Activated T-helper 1 cell treated with anti-CD3 and anti-CD28 coated beads, Interleukin-12 subunit alpha, Interleukin-12 subunit beta, Interleukin-2, Interleukin-4 antibody, amounts not matched to agents 30 ng/mL and 10 ng/mL and 1 ng/mL, durations not matched to agents 14 hours and 24 hours and 36 hours (primary cell): Measurements from ENCODE around the gene MEGF9. TPM values are rescaled to one million over a fixed set of nuclear protein-coding genes. Genes with fewer than 3 reads are reported as not detected.

Experiments used
- DNase-seq: peaks from one replicate; pipeline ENCODE4 v3.0.0; 2021; ENCODE audit warnings: low spot score
- H3K27ac Mint-ChIP-seq: one replicate; pipeline ENCODE4 v1.8.0; 2021; ENCODE audit warnings: mild to moderate bottlenecking, mixed read lengths
- H3K27me3 Mint-ChIP-seq: one replicate; pipeline ENCODE4 v1.8.0; 2022; ENCODE audit warnings: mild to moderate bottlenecking, moderate library complexity, mixed read lengths; ENCODE audit not compliant: insufficient read depth
- H3K36me3 Mint-ChIP-seq: one replicate; pipeline ENCODE4 v1.8.0; 2021; ENCODE audit warnings: low read depth, mixed read lengths
- H3K4me1 Mint-ChIP-seq: one replicate; pipeline ENCODE4 v1.8.0; 2021; ENCODE audit warnings: low read depth, mixed read lengths
- H3K4me3 Mint-ChIP-seq: one replicate; pipeline ENCODE4 v1.8.0; 2021; ENCODE audit warnings: mild to moderate bottlenecking, moderate library complexity, mixed read lengths
- H3K9me3 Mint-ChIP-seq: one replicate; pipeline ENCODE4 v1.8.0; 2021; ENCODE audit warnings: mixed read lengths
- intact Hi-C: fragments of 100-400 bp; cut with micrococcal nuclease; formaldehyde crosslinking; loops from one replicate; pipeline ENCODE4 v1.15.1; 2024
- total RNA-seq: library from RNA; stranded (reverse); gene quantifications from 2 replicates; pipeline ENCODE4 v1.2.3, GENCODE V29; 2022

The MEGF9 gene
- total RNA-seq, 1 donor from 2014 or later = 5.4 TPM

GRCh38 chr9:120710110-120710981 is 3.9 kb downstream of the MEGF9 start:
- intact Hi-C loops = loop anchor here (5.0 kb wide), 1 partner anchor 662 kb away; the partner anchor contains the start of gene STOM
- Mint-ChIP-seq H3K27me3 (no peaks in the 10 kb centered on the region), H3K27ac (peak overlapping the region; percentile 23), H3K36me3 (peaks cover 1% of the 10 kb centered on the region), H3K4me1 (peaks cover 41% of the 10 kb centered on the region), H3K4me3 (peak overlapping the region; percentile 72), H3K9me3 (no peaks in the 10 kb centered on the region)
- peak; percentile 27 for DNase-seq

DNA sequence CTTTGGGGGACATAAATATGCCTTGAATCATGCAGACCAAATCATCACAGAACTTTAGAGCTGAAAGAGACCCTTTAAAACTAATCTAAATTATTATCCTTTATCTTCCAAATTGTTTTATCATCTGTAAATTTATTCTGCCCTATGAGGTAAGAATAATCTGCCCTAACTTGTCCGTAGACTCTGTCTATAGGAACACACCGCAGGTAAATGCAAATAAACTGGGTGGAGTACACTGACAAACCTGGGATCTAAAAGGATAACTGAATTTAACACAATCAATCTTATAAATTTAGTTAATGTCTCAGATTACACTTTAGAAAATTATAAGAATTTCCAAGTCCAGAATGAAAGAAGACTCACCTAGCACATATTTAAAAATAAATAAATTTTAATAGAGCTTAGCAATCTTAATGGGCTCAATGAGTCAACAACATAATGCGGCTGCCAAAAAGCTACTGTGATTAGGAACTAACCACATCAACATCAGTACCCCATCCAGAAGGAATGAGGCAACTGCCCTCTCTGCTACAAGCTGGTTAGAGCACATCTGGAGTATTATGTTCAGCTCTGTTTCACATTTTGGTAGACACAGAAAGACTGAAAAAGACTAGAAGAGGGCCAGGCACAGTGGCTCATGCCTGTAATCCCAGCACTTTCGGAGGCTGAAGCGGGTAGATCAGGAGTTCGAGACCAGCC is 5.6 kb downstream of the MEGF9 start:
- Mint-ChIP-seq H3K27ac (no peak overlapping the region), H3K36me3 (peaks cover 4% of the 10 kb centered on the region), H3K4me3 (peak overlapping the region; percentile 45), H3K9me3 (no peaks in the 10 kb centered on the region), H3K4me1 (peaks cover 36% of the 10 kb centered on the region), H3K27me3 (no peaks in the 10 kb centered on the region)
- DNase-seq = no peak
- intact Hi-C loops = no loop called here

DNA sequence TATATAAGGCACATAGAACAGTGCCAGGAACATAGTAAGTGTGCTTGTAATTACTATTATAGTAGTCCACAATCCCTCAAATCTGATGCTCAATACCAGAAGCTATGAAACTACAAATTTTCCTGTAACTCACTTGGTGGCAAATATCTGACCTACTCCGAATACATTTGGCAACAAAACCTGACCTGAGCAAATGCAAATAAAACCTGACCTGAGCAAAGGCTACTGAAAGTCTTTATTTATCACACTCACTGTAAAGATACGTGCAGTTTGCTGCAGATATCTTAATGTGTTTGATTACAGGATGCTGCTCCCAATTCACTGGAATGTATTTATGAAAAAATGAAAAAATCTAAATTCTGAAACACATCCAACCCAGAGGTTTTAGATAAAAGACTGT is 7.1 kb downstream of the MEGF9 start:
- H3K27ac Mint-ChIP-seq = no peak overlapping the region
- no peak overlapping the region for H3K4me3 Mint-ChIP-seq

GRCh38 chr9:120705174-120705573 is 9.1 kb downstream of the MEGF9 start:
- H3K9me3 Mint-ChIP-seq = no peaks in the 10 kb centered on the region
- H3K27me3 Mint-ChIP-seq = no peaks in the 10 kb centered on the region
- H3K27ac Mint-ChIP-seq = no peak overlapping the region
- H3K4me1 Mint-ChIP-seq = peaks cover 3% of the 10 kb centered on the region
- no peak for DNase-seq
- intact Hi-C loops = no loop called here
- H3K4me3 Mint-ChIP-seq = no peak overlapping the region
- H3K36me3 Mint-ChIP-seq = peaks cover 4% of the 10 kb centered on the region

More for the DNA sequence above, 7.1 kb downstream of the MEGF9 start:
- H3K9me3 Mint-ChIP-seq = no peaks in the 10 kb centered on the region
- intact Hi-C loops = no loop called here
- DNase-seq = no peak
- peaks cover 4% of the 10 kb centered on the region for H3K36me3 Mint-ChIP-seq
- peaks cover 22% of the 10 kb centered on the region for H3K4me1 Mint-ChIP-seq
- no peaks in the 10 kb centered on the region for H3K27me3 Mint-ChIP-seq

- H3K4me1 Mint-ChIP-seq = no peaks in the 10 kb centered on the region
- no peak overlapping the region for H3K27ac Mint-ChIP-seq
- H3K9me3 Mint-ChIP-seq = no peaks in the 10 kb centered on the region
- H3K27me3 Mint-ChIP-seq = no peaks in the 10 kb centered on the region
- H3K36me3 Mint-ChIP-seq = peaks cover 3% of the 10 kb centered on the region
- no peak for DNase-seq
- H3K4me3 Mint-ChIP-seq = no peak overlapping the region
- intact Hi-C loops = no loop called here
Measured at GRCh38 chr9:120702075-120702474, 12.2 kb downstream of the MEGF9 start.

- intact Hi-C loops = no loop called here
- no peaks in the 10 kb centered on the region for H3K9me3 Mint-ChIP-seq
- no peak overlapping the region for H3K4me3 Mint-ChIP-seq
- peaks cover 4% of the 10 kb centered on the region for H3K36me3 Mint-ChIP-seq
- no peak overlapping the region for H3K27ac Mint-ChIP-seq
- peaks cover 5% of the 10 kb centered on the region for H3K4me1 Mint-ChIP-seq
- no peak for DNase-seq
- no peaks in the 10 kb centered on the region for H3K27me3 Mint-ChIP-seq
Measured at GRCh38 chr9:120701248-120701647, 13.0 kb downstream of the MEGF9 start.

DNA sequence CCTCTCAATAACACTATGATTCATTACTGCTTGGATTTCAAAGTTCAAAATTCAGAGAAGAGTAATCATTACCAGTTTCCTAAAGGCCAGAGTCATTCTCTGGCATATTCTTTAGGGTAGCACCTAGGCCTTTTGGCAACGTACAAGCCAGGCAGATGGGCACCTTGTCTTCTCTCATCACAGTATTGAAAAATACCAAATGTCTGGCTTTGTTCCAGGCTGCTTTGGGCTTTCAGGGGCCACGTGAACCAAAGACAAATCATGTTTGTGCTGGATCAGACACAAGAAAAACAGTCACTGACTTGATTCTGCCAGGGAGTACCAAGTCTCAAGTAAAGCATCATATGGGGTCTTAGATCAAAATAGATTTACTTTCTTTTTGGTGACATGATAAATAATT is 15.5 kb downstream of the MEGF9 start:
- Mint-ChIP-seq H3K36me3 (peaks cover 1% of the 10 kb centered on the region), H3K9me3 (no peaks in the 10 kb centered on the region), H3K4me1 (peaks cover 19% of the 10 kb centered on the region), H3K27ac (no peak overlapping the region), H3K4me3 (no peak overlapping the region), H3K27me3 (no peaks in the 10 kb centered on the region)
- no peak for DNase-seq
- intact Hi-C loops = loop anchor here (5.0 kb wide), 1 partner anchor 81 kb away; no protein-coding TSS in a partner anchor

- intact Hi-C loops = loop anchor here (5.0 kb wide), 1 partner anchor 80 kb away; no protein-coding TSS in a partner anchor
- Mint-ChIP-seq H3K27me3 (no peaks in the 10 kb centered on the region), H3K4me1 (peaks cover 32% of the 10 kb centered on the region), H3K27ac (peak overlapping the region; percentile 11), H3K36me3 (peaks cover 1% of the 10 kb centered on the region), H3K4me3 (no peak overlapping the region), H3K9me3 (no peaks in the 10 kb centered on the region)
- DNase-seq = no peak
Measured at GRCh38 chr9:120697448-120697847, 16.8 kb downstream of the MEGF9 start.

DNA sequence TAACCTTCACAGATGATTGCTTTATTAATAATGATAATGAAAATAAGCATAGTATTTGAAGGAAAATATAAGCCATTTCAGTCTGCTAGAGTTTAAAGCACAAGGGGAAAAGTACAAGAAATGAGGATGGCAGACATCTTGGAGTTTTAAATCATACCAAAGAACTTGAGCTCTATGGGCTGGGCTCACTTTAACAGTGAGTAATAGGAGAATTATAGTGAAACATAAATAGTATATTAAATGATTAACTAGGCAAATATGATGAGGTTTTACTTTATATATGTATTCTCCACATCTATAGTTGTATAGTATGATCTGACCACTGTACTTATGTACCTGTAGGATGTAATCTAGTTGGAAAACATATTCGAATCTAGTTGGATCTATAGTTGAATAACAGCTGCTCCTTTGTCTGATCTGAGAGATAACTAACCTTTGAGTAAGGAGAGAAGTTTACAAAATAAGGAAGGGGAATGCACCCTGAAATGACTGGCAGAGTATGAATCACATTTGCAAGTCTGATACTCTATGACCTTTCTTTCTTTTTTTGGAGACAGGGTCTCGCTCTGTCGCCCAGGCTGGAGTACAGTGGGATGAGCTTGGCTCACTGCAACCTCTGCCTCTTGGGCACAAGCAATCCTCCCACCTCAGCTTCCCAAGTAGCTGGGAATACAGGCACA is 17.6 kb downstream of the MEGF9 start:
- H3K27ac Mint-ChIP-seq = no peak overlapping the region

DNA sequence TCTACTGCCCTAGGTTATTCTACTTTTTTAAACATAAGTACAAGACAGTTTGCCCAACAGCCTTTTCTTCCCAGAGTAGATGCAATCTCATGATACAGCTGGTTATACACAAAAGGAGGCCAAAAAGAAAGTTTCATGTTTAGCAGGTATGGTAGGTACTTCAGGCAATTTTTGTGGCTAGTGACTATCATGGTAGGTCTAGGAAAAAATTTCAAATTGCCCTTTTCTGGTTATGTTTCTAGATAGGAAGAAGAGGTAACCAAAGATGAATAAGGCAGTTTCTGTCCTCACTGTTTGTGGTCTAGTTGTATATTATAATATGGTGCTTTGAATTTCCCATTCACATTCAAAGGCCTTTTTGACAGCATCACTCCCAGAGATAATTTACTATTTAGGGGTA is 19.7 kb downstream of the MEGF9 start:
- no peak for DNase-seq
- no peak overlapping the region for H3K4me3 Mint-ChIP-seq
- H3K4me1 Mint-ChIP-seq = peaks cover 38% of the 10 kb centered on the region
- no peaks in the 10 kb centered on the region for H3K27me3 Mint-ChIP-seq
- intact Hi-C loops = loop anchor here (2.0 to 5.0 kb wide), 2 partner anchors 20 to 658 kb away; partner anchors contain the start of gene MEGF9
- H3K27ac Mint-ChIP-seq = peak overlapping the region; percentile 53
- H3K9me3 Mint-ChIP-seq = no peaks in the 10 kb centered on the region
- peaks cover 1% of the 10 kb centered on the region for H3K36me3 Mint-ChIP-seq

More for the DNA sequence above, 17.6 kb downstream of the MEGF9 start:
- H3K4me1 Mint-ChIP-seq = peaks cover 38% of the 10 kb centered on the region
- H3K27me3 Mint-ChIP-seq = no peaks in the 10 kb centered on the region
- H3K36me3 Mint-ChIP-seq = peaks cover 1% of the 10 kb centered on the region
- H3K9me3 Mint-ChIP-seq = no peaks in the 10 kb centered on the region
- no peak overlapping the region for H3K4me3 Mint-ChIP-seq
- no peak for DNase-seq
- intact Hi-C loops = loop anchor here (5.0 kb wide), 1 partner anchor 79 kb away; no protein-coding TSS in a partner anchor

- no peak for DNase-seq
- H3K27ac Mint-ChIP-seq = no peak overlapping the region
- intact Hi-C loops = loop anchor here (2.0 to 5.0 kb wide), 2 partner anchors 21 to 659 kb away; partner anchors contain the start of gene MEGF9
- no peaks in the 10 kb centered on the region for H3K9me3 Mint-ChIP-seq
- no peaks in the 10 kb centered on the region for H3K27me3 Mint-ChIP-seq
- peaks cover 1% of the 10 kb centered on the region for H3K36me3 Mint-ChIP-seq
- peaks cover 38% of the 10 kb centered on the region for H3K4me1 Mint-ChIP-seq
- H3K4me3 Mint-ChIP-seq = no peak overlapping the region
Measured at GRCh38 chr9:120693700-120694008, 20.6 kb downstream of the MEGF9 start.

DNA sequence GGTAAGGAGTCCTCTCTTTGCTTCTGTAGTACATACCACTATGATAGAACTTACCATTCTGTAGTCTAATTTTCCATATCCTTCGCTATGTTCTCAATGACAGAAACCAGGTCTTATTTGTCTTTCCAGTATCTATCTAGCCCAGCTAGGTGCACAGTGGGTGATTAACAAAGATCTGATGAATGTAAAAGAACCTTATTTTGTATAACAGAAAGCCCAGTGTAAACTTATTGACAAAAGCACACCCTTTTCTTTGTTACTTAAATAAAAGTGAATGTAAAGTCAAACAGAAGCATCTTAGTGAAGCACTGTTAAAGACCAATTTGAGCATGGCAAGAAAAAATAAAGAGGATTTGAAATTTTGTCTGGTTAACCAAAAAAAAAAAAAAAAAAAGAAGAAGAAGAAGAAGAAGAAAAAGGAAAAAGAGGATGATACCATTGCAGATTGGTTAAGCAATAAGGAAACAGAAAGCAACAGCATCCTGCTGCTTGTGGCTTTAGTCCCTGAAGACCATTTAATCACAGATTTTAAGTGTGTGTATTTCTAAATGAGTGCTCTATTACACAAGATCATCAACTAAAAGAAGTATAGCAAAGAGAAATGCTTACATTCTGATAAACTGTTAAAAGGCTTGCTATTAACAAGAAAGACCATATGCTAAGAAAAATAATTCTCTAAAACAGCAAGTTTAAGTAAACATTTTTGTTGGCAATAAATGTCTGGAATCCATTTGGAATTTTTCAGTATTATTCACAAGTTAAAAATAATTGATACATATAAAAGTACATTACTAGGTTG is 21.2 kb downstream of the MEGF9 start:
- no peaks in the 10 kb centered on the region for H3K9me3 Mint-ChIP-seq
- DNase-seq = no peak
- intact Hi-C loops = loop anchor here (5.0 kb wide), 1 partner anchor 659 kb away; no protein-coding TSS in a partner anchor
- peaks cover 38% of the 10 kb centered on the region for H3K4me1 Mint-ChIP-seq
- no peak overlapping the region for H3K27ac Mint-ChIP-seq
- H3K27me3 Mint-ChIP-seq = no peaks in the 10 kb centered on the region
- H3K4me3 Mint-ChIP-seq = no peak overlapping the region
- peaks cover 1% of the 10 kb centered on the region for H3K36me3 Mint-ChIP-seq
